ENCODE results near the gene ZNF500.

DNA sequence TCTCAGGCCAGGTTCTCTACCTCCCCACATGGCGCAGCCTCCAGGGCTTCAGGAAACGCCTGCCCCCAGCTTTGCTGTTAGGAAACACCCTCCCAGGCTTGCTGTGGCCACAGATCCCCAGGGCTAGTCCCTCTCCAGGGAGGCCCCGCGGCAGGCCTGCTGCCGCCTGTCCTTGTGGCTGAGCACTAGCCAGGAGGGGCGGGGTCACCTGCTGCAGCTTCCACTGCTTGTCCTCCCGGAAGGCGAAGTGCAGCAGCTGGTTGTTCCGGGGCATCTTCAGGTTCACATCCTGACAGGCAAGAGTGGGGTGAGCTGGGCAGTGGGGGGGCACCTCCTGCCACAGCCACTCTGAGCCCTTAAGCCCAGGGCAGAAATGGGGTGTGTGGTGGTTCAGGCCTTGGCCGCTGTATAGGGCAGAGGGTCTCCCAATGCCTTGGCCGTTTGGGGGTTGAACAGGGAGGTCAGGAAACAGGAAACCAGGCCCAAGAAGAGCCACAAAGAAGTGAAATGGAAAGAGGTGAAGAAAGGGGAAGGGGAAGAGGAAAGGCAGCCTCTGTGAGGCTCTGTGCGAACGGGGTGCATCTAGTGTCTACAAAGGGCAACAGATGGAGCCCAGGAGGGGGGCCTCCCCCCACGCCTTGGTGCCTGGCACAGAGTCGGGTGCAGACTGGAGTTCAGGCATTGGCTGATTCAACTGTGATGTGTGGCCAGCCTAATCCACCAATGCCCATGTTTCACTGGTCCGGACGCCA lies 33.5 kb upstream of the ZNF500 start:
- TF ChIP-seq, protein P1, sequence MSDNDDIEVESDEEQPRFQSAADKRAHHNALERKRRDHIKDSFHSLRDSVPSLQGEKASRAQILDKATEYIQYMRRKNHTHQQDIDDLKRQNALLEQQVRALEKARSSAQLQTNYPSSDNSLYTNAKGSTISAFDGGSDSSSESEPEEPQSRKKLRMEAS (IDR thresholded peaks at IDR 0.05): no peak
- TF ChIP-seq, protein P2, sequence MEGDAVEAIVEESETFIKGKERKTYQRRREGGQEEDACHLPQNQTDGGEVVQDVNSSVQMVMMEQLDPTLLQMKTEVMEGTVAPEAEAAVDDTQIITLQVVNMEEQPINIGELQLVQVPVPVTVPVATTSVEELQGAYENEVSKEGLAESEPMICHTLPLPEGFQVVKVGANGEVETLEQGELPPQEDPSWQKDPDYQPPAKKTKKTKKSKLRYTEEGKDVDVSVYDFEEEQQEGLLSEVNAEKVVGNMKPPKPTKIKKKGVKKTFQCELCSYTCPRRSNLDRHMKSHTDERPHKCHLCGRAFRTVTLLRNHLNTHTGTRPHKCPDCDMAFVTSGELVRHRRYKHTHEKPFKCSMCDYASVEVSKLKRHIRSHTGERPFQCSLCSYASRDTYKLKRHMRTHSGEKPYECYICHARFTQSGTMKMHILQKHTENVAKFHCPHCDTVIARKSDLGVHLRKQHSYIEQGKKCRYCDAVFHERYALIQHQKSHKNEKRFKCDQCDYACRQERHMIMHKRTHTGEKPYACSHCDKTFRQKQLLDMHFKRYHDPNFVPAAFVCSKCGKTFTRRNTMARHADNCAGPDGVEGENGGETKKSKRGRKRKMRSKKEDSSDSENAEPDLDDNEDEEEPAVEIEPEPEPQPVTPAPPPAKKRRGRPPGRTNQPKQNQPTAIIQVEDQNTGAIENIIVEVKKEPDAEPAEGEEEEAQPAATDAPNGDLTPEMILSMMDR (IDR thresholded peaks at IDR 0.05; ENCODE audit: low read depth, low read length, missing input control): no peak
- TF ChIP-seq EGR1 (IDR thresholded peaks at IDR 0.05; ENCODE audit: low read depth in 2 of 2): no peak
- TF ChIP-seq TAF1 (conservative IDR thresholded peaks at IDR 0.05): no peak
- TF ChIP-seq GABPA (IDR thresholded peaks at IDR 0.05 in 1 of 2, conservative IDR thresholded peaks at IDR 0.05 in 1 of 2): no peak
- no peak for TF ChIP-seq FOXA1 (IDR thresholded peaks at IDR 0.05)
- no peak for TF ChIP-seq YY1 (IDR thresholded peaks at IDR 0.05)
- no peak for TF ChIP-seq JUND (IDR thresholded peaks at IDR 0.05)
